Gastrocnemius medialis (tissue), 4 donors: ENCODE data around the gene RBM33.

Source experiments
- POLR2A ChIP-seq, 2 donors: fragments of 450-650 bp; IDR thresholded peaks; one replicate each; pipeline ENCODE4 v1.6.1; 2017; ENCODE audit warnings: antibody characterized with exemption in 2 of 2, mild to moderate bottlenecking in 2 of 2, moderate library complexity in 2 of 2
- TF ChIP-seq, protein P1 (sequence below), 5 experiments: fragments of 450-650 bp in 3 of 5; fragments of 200-600 bp in 2 of 5; sonication (generic) in 2 of 5; IDR thresholded peaks in 4 of 5; conservative IDR thresholded peaks in 1 of 5; 1 replicate in 4 of 5; 2 replicates in 1 of 5; pipeline ENCODE4 v1.5.1; 2016 to 2019; ENCODE audit warnings: antibody characterized with exemption in 5 of 5, mild to moderate bottlenecking in 3 of 5, moderate library complexity in 3 of 5

GRCh38 chr7:155683714-155684113 lies 39.3 kb downstream of the RBM33 start:
- TF ChIP-seq, protein P1, sequence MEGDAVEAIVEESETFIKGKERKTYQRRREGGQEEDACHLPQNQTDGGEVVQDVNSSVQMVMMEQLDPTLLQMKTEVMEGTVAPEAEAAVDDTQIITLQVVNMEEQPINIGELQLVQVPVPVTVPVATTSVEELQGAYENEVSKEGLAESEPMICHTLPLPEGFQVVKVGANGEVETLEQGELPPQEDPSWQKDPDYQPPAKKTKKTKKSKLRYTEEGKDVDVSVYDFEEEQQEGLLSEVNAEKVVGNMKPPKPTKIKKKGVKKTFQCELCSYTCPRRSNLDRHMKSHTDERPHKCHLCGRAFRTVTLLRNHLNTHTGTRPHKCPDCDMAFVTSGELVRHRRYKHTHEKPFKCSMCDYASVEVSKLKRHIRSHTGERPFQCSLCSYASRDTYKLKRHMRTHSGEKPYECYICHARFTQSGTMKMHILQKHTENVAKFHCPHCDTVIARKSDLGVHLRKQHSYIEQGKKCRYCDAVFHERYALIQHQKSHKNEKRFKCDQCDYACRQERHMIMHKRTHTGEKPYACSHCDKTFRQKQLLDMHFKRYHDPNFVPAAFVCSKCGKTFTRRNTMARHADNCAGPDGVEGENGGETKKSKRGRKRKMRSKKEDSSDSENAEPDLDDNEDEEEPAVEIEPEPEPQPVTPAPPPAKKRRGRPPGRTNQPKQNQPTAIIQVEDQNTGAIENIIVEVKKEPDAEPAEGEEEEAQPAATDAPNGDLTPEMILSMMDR (IDR thresholded peaks at IDR 0.05 in 4 of 5, conservative IDR thresholded peaks at IDR 0.05 in 1 of 5), result no peak
- TF ChIP-seq POLR2A (IDR thresholded peaks at IDR 0.05), result no peak
